Measurements from ENCODE around the gene NTM.

NTM gene

DNA sequence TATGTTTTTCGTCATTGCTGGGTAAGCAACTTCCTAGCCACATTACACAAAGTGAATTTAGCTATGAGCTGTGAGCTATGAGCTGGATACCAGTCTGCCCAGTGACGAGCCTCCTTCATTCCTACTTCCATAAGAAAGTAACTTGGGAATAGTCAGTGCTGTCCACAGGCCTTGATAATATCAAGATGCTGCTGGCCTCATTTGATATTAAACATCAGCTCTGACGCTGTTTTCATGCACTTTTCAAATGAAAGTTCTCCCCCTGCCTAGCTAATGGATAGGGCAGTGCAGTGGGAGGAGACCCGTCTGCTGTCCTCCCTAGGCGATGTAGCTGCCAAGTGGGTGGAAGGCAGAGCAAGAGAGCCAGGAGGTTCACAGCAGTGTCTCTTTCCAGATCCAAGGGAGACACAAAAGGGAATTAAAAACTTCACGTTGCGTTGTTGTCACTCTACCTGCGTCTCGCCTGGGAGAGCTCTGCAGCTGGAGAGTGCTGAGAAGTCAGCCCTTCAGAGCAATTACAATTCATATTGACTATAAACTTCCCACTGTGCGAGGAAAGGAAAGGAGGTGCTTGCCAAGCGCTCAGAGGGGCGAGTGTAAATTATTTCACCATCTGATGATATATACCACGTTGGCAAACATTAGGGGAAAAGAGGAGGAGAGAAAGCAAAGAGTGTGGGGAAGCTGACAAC lies 861.4 kb downstream of the NTM start:
- TF ChIP-seq CTCF (IDR thresholded peaks at IDR 0.05; ENCODE audit: low read depth, low read length), result no peak
- DNase-seq, result no peak
- Histone ChIP-seq H3K4me3 (ENCODE audit: low read depth, low read length) (no peak overlapping the region), H3K9me3 (ENCODE audit: severe bottlenecking) (no peaks in the 10 kb centered on the region), H3K27me3 (ENCODE audit: insufficient read depth, low read depth, severe bottlenecking) (no peaks in the 10 kb centered on the region), H3K36me3 (no peaks in the 10 kb centered on the region), H3K27ac (no peak overlapping the region)

DNA sequence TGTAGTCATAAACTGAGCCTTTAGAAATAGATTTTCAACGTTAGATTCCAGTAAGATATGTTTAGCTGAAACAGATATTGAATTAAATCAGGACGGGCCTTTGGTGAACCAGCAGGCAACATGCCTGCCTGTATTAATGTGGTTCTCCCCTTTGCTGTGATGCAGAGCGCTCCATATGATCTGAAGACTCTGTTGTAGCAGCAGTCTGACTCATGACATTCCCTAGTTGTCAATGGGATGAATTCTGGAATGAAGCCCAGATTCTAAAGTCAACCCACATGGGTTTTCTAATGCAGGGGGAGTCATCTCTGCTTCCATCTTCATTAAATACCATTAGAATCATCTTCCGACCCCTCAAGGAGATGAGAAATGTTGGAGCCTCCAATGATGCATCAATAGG lies 864.5 kb downstream of the NTM start:
- no peak for TF ChIP-seq CTCF (IDR thresholded peaks at IDR 0.05; ENCODE audit: low read depth, low read length)
- H3K27ac ChIP-seq, result no peak overlapping the region
- no peaks in the 10 kb centered on the region for H3K9me3 ChIP-seq (ENCODE audit: severe bottlenecking)
- H3K27me3 ChIP-seq (ENCODE audit: insufficient read depth, low read depth, severe bottlenecking), result no peaks in the 10 kb centered on the region
- no peaks in the 10 kb centered on the region for H3K36me3 ChIP-seq
- H3K4me3 ChIP-seq (ENCODE audit: low read depth, low read length), result no peak overlapping the region
- no peak for DNase-seq

GRCh38 chr11:132237781-132238180 lies 867.4 kb downstream of the NTM start:
- H3K27me3 ChIP-seq (ENCODE audit: insufficient read depth, low read depth, severe bottlenecking), result no peaks in the 10 kb centered on the region
- H3K4me3 ChIP-seq (ENCODE audit: low read depth, low read length), result no peak overlapping the region
- no peaks in the 10 kb centered on the region for H3K36me3 ChIP-seq
- no peak overlapping the region for H3K27ac ChIP-seq
- no peaks in the 10 kb centered on the region for H3K9me3 ChIP-seq (ENCODE audit: severe bottlenecking)
- DNase-seq, result no peak
- TF ChIP-seq CTCF (IDR thresholded peaks at IDR 0.05; ENCODE audit: low read depth, low read length), result no peak

- Histone ChIP-seq H3K36me3 (no peaks in the 10 kb centered on the region), H3K4me3 (ENCODE audit: low read depth, low read length) (no peak overlapping the region), H3K27me3 (ENCODE audit: insufficient read depth, low read depth, severe bottlenecking) (no peaks in the 10 kb centered on the region), H3K27ac (no peak overlapping the region), H3K9me3 (ENCODE audit: severe bottlenecking) (no peaks in the 10 kb centered on the region)
- TF ChIP-seq CTCF (IDR thresholded peaks at IDR 0.05; ENCODE audit: low read depth, low read length), result no peak
- DNase-seq, result no peak
Observed at GRCh38 chr11:132238331-132238866, 868.0 kb downstream of the NTM start.

- DNase-seq, result no peak
- Histone ChIP-seq H3K36me3 (no peaks in the 10 kb centered on the region), H3K27me3 (ENCODE audit: insufficient read depth, low read depth, severe bottlenecking) (no peaks in the 10 kb centered on the region), H3K9me3 (ENCODE audit: severe bottlenecking) (no peaks in the 10 kb centered on the region), H3K4me3 (ENCODE audit: low read depth, low read length) (no peak overlapping the region), H3K27ac (no peak overlapping the region)
- TF ChIP-seq CTCF (IDR thresholded peaks at IDR 0.05; ENCODE audit: low read depth, low read length), result no peak
Observed at GRCh38 chr11:132240374-132240773, 870.0 kb downstream of the NTM start.

DNA sequence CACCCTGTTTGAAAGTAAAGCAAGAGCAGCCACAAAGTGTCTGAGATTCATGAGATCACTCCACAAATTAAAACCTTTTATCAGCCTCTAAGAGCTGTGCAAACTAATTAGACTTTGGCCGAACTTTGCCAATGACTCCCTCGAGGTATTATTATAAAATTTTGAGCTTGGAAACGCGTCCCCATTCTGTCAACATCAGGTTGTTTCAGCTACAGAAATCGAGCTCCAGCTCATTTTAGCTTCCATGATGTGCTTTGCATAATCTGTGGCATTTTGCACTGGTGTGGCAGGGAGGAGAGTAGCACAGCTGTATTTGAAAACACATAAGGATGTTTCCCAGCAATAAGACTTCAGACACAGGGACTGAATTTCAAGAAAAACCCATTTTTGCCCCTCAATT lies 872.2 kb downstream of the NTM start:
- Histone ChIP-seq H3K27me3 (ENCODE audit: insufficient read depth, low read depth, severe bottlenecking) (no peaks in the 10 kb centered on the region), H3K9me3 (ENCODE audit: severe bottlenecking) (no peaks in the 10 kb centered on the region), H3K36me3 (no peaks in the 10 kb centered on the region), H3K4me3 (ENCODE audit: low read depth, low read length) (no peak overlapping the region), H3K27ac (no peak overlapping the region)
- no peak for TF ChIP-seq CTCF (IDR thresholded peaks at IDR 0.05; ENCODE audit: low read depth, low read length)
- no peak for DNase-seq

All from WERI-Rb-1 (cell line).